SK-N-SH (cell line): Measurements from ENCODE around the gene RBMY1F. TPM values are rescaled to one million over a fixed set of nuclear protein-coding genes. Genes with fewer than 3 reads are reported as not detected.

Experiments used
- polyA plus RNA-seq, 3 experiments: library from polyadenylated mRNA; depleted of rRNA; stranded (reverse); fragments of >200 nt; gene quantifications; 2 replicates each; pipeline ENCODE4 v1.2.3, GENCODE V29; 2012

The RBMY1F gene
- polyA plus RNA-seq, 1 of the 3 experiments (the other 2 are of a cell fraction), result not detected

Other genes with a start within 250 kb of the RBMY1F start
- not detected in 2 replicates for gene RBMY1J, start 220.5 kb upstream of the RBMY1F start, polyA plus RNA-seq (2012; rRNA removed)